Gastrocnemius medialis (tissue), 4 donors: ENCODE measurements around the gene ARSG. TPM values are rescaled to one million over a fixed set of nuclear protein-coding genes. Genes with fewer than 3 reads are reported as not detected.

ENCODE experiments used
- ATAC-seq, 2 donors: fragments of 150-250 bp; one replicate each; pipeline ENCODE4 v1.9.1; 2016
- DNase-seq, 2 donors: peaks; one replicate each; pipeline ENCODE4 v3.0.0-alpha.2; 2019
- H3K27ac ChIP-seq, 4 donors: fragments of 200-600 bp; sonication (generic); 1 replicate in 1 of 4; 2 replicates in 3 of 4; pipeline ENCODE4 v1.5.1; 2016 to 2018; ENCODE audit warnings: mild to moderate bottlenecking in 2 of 4, moderate library complexity in 1 of 4
- H3K27me3 ChIP-seq, 3 donors: fragments of 200-600 bp; sonication (generic) in 2 of 3; 1 replicate in 1 of 3; 2 replicates in 2 of 3; pipeline versions ENCODE4 v1.5.1 to v1.6.0; 2016 to 2019; ENCODE audit warnings: mild to moderate bottlenecking in 1 of 3, moderate library complexity in 1 of 3
- H3K36me3 ChIP-seq, 2 donors: fragments of 200-600 bp; sonication (generic) in 1 of 2; one replicate each; pipeline ENCODE4 v1.5.1; 2017 to 2018
- H3K4me1 ChIP-seq, 2 donors: fragments of 200-600 bp; sonication (generic) in 1 of 2; one replicate each; pipeline ENCODE4 v1.5.1; 2016 to 2017; ENCODE audit warnings: mild to moderate bottlenecking in 2 of 2
- H3K4me3 ChIP-seq, 4 donors: fragments of 200-600 bp; sonication (generic) in 3 of 4; 1 replicate in 1 of 4; 2 replicates in 3 of 4; pipeline ENCODE4 v1.5.1; 2016 to 2019; ENCODE audit warnings: mild to moderate bottlenecking in 2 of 4
- H3K9me3 ChIP-seq, 3 donors: fragments of 200-600 bp; sonication (generic) in 2 of 3; 1 replicate in 1 of 3; 2 replicates in 2 of 3; pipeline ENCODE4 v1.5.1; 2016 to 2019
- POLR2A ChIP-seq, 2 donors: fragments of 450-650 bp; IDR thresholded peaks; one replicate each; pipeline ENCODE4 v1.6.1; 2017; ENCODE audit warnings: antibody characterized with exemption in 2 of 2, mild to moderate bottlenecking in 2 of 2, moderate library complexity in 2 of 2
- in situ Hi-C, 4 donors: fragments of 200-750 bp; cut with MboI; loops; one replicate each; pipeline versions ENCODE4 v1.15.0 to v1.8.0; 2017; ENCODE audit warnings: low sequenced_read_pairs in 4 of 4
- intact Hi-C: fragments of 100-400 bp; cut with DNase I; formaldehyde crosslinking; loops from one replicate; pipeline ENCODE4 v1.15.1; 2023; ENCODE audit warnings: low total_unique reads
- total RNA-seq, 4 donors: library from RNA; depleted of rRNA; stranded (reverse); fragments of >200 nt; gene quantifications; one replicate each; pipeline versions ENCODE4 v1.1.0 to v1.2.3, GENCODE V29; 2016
- TF ChIP-seq, protein P1 (sequence below), 5 experiments: fragments of 450-650 bp in 3 of 5; fragments of 200-600 bp in 2 of 5; sonication (generic) in 2 of 5; IDR thresholded peaks in 4 of 5; conservative IDR thresholded peaks in 1 of 5; 1 replicate in 4 of 5; 2 replicates in 1 of 5; pipeline ENCODE4 v1.5.1; 2016 to 2019; ENCODE audit warnings: antibody characterized with exemption in 5 of 5, mild to moderate bottlenecking in 3 of 5, moderate library complexity in 3 of 5

ARSG gene
- total RNA-seq, 4 donors from 2014 or later, result 3.3 to 6.1 (median 5.4) TPM

- in situ Hi-C loops (no loop called here), intact Hi-C loops (loop anchor here (2.0 kb wide), 1 partner anchor 27 kb away; no protein-coding TSS in a partner anchor)
- Histone ChIP-seq H3K9me3 (no peaks in the 10 kb centered on the region), H3K27ac (peak overlapping the region; percentile 78 to 89 (median 88)), H3K27me3 (no peaks in the 10 kb centered on the region), H3K4me3 (peak overlapping the region in 3 of 4 donors; percentile 64 to 76 (median 68)), H3K4me1 (peaks cover 6 to 13% of the 10 kb centered on the region in 2 donors), H3K36me3 (no peaks in the 10 kb centered on the region)
- DNase-seq (no peak), ATAC-seq (no peak)
- TF ChIP-seq, protein P1, sequence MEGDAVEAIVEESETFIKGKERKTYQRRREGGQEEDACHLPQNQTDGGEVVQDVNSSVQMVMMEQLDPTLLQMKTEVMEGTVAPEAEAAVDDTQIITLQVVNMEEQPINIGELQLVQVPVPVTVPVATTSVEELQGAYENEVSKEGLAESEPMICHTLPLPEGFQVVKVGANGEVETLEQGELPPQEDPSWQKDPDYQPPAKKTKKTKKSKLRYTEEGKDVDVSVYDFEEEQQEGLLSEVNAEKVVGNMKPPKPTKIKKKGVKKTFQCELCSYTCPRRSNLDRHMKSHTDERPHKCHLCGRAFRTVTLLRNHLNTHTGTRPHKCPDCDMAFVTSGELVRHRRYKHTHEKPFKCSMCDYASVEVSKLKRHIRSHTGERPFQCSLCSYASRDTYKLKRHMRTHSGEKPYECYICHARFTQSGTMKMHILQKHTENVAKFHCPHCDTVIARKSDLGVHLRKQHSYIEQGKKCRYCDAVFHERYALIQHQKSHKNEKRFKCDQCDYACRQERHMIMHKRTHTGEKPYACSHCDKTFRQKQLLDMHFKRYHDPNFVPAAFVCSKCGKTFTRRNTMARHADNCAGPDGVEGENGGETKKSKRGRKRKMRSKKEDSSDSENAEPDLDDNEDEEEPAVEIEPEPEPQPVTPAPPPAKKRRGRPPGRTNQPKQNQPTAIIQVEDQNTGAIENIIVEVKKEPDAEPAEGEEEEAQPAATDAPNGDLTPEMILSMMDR (IDR thresholded peaks at IDR 0.05 in 4 of 5, conservative IDR thresholded peaks at IDR 0.05 in 1 of 5), result no peak
- TF ChIP-seq POLR2A (IDR thresholded peaks at IDR 0.05), result no peak
Measured at GRCh38 chr17:68289936-68290267, 1.4 kb upstream of the ARSG start.

- DNase-seq (peak in 1 of 2 donors; percentile 44), ATAC-seq (peak; percentile 25 to 26)
- no peaks in the 10 kb centered on the region for H3K9me3 ChIP-seq
- no peaks in the 10 kb centered on the region for H3K36me3 ChIP-seq
- H3K4me3 ChIP-seq, result peak overlapping the region; percentile 64 to 81 (median 72)
- peak overlapping the region; percentile 78 to 89 (median 88) for H3K27ac ChIP-seq
- H3K27me3 ChIP-seq, result no peaks in the 10 kb centered on the region
- TF ChIP-seq, protein P1 (IDR thresholded peaks at IDR 0.05 in 4 of 5, conservative IDR thresholded peaks at IDR 0.05 in 1 of 5), result no peak
- peak in 1 of 2 donors; percentile 40 for TF ChIP-seq POLR2A (IDR thresholded peaks at IDR 0.05)
- H3K4me1 ChIP-seq, result peaks cover 6 to 13% of the 10 kb centered on the region in 2 donors
- intact Hi-C loops (loop anchor here (2.0 kb wide), 1 partner anchor 28 kb away; no protein-coding TSS in a partner anchor), in situ Hi-C loops (no loop called here)
Measured at GRCh38 chr17:68290268-68290954, 884 bp upstream of the ARSG start.

- DNase-seq (peak; percentile 47 to 71), ATAC-seq (peak; percentile 59 to 65)
- Histone ChIP-seq H3K36me3 (no peaks in the 10 kb centered on the region), H3K9me3 (no peaks in the 10 kb centered on the region), H3K27me3 (no peaks in the 10 kb centered on the region), H3K27ac (peak overlapping the region; percentile 78 to 89 (median 88)), H3K4me3 (peak overlapping the region; percentile 64 to 81 (median 71)), H3K4me1 (peaks cover 13 to 24% of the 10 kb centered on the region in 2 donors)
- in situ Hi-C loops, result no loop called here
- intact Hi-C loops, result loop anchor here (1.0 to 2.0 kb wide), 2 partner anchors 29 to 86 kb away; no protein-coding TSS in a partner anchor
- TF ChIP-seq, protein P1 (IDR thresholded peaks at IDR 0.05 in 4 of 5, conservative IDR thresholded peaks at IDR 0.05 in 1 of 5), result peak in 1 of 5 experiments; percentile 27
- peak; percentile 49 to 65 for TF ChIP-seq POLR2A (IDR thresholded peaks at IDR 0.05)
Measured at GRCh38 chr17:68291836-68292688, 767 bp downstream of the ARSG start.

- no peaks in the 10 kb centered on the region for H3K36me3 ChIP-seq
- intact Hi-C loops, result no loop called here
- no peak for TF ChIP-seq POLR2A (IDR thresholded peaks at IDR 0.05)
- TF ChIP-seq, protein P1 (IDR thresholded peaks at IDR 0.05 in 4 of 5, conservative IDR thresholded peaks at IDR 0.05 in 1 of 5), result peak in 1 of 5 experiments; percentile 13
- no peaks in the 10 kb centered on the region for H3K9me3 ChIP-seq
- no peaks in the 10 kb centered on the region for H3K27me3 ChIP-seq
- peak overlapping the region in 3 of 4 donors; percentile 88 to 89 (median 89) for H3K27ac ChIP-seq
- H3K4me3 ChIP-seq, result peak overlapping the region; percentile 64 to 81 (median 71)
- in situ Hi-C loops, result no loop called here
- H3K4me1 ChIP-seq, result peaks cover 19 to 30% of the 10 kb centered on the region in 2 donors
- ATAC-seq (no peak), DNase-seq (no peak)
Measured at GRCh38 chr17:68292689-68293040, 1.4 kb downstream of the ARSG start.
